HG03575 (cell line): ENCODE results near the gene SLC35B4.

Source experiments
- ATAC-seq: cut with Tn5 transposase; IDR thresholded peaks from one replicate; pipeline ENCODE4 v1.9.1; 2021; ENCODE audit not compliant: unreplicated experiment, insufficient number of reproducible peaks, low FRiP score; ENCODE audit errors: extremely low read depth

The SLC35B4 gene

GRCh38 chr7:134316539-134317344 is at the start of gene SLC35B4:
SLC35B4 (minus strand) TSS chr7:134316930; CDS start chr7:134316751, 179 bp downstream.
- peak; percentile 96 for ATAC-seq

GRCh38 chr7:134366481-134366880 is 49.8 kb upstream of the SLC35B4 start:
- ATAC-seq, result no peak

GRCh38 chr7:134365341-134366054 is 48.8 kb upstream of the SLC35B4 start:
- ATAC-seq, result no peak

- ATAC-seq, result no peak
Observed at GRCh38 chr7:134364619-134365037, 47.9 kb upstream of the SLC35B4 start.

- ATAC-seq, result no peak
Observed at GRCh38 chr7:134362587-134363483, 46.1 kb upstream of the SLC35B4 start.

- ATAC-seq, result no peak
Observed at GRCh38 chr7:134359787-134360432, 43.2 kb upstream of the SLC35B4 start.

GRCh38 chr7:134357486-134357885 is 40.8 kb upstream of the SLC35B4 start:
- no peak for ATAC-seq

GRCh38 chr7:134356421-134356936 is 39.7 kb upstream of the SLC35B4 start:
- ATAC-seq, result no peak

- ATAC-seq, result no peak
Observed at GRCh38 chr7:134355927-134356326, 39.2 kb upstream of the SLC35B4 start.

- ATAC-seq, result no peak
Observed at GRCh38 chr7:134355004-134355525, 38.3 kb upstream of the SLC35B4 start.

GRCh38 chr7:134353411-134353810 is 36.7 kb upstream of the SLC35B4 start:
- no peak for ATAC-seq

GRCh38 chr7:134351424-134351823 is 34.7 kb upstream of the SLC35B4 start:
- ATAC-seq, result no peak

GRCh38 chr7:134350709-134351108 is 34.0 kb upstream of the SLC35B4 start:
- no peak for ATAC-seq

GRCh38 chr7:134347567-134347966 is 30.8 kb upstream of the SLC35B4 start:
- ATAC-seq, result no peak

GRCh38 chr7:134343796-134344195 is 27.1 kb upstream of the SLC35B4 start:
- no peak for ATAC-seq

GRCh38 chr7:134343136-134343535 is 26.4 kb upstream of the SLC35B4 start:
- ATAC-seq, result no peak

- ATAC-seq, result no peak
Observed at GRCh38 chr7:134339475-134339874, 22.7 kb upstream of the SLC35B4 start.

GRCh38 chr7:134337980-134338379 is 21.2 kb upstream of the SLC35B4 start:
- no peak for ATAC-seq
